ENCODE data around the gene NFX1.

NFX1 gene

DNA sequence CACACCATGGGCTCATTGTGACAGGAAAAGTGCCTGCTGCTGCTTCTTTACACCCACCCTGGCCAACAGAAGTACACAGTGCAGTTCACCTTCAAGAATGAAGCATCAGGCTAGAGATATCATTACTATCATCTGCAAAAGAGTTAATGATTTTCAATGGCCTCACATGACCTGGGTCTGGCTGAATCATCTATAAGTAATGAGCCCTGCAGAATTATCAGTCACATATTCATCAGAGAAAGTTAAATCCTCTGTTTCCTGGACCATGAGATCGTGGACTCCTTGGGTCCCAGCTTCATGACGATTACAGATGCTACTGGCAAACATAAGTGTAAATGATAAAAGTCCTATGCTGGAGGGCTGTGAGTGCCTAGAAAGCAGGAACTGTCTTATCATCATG is 34.1 kb upstream of the NFX1 start:
- DNase-seq (ENCODE audit: low read depth), result no peak
- no peak overlapping the region for H3K4me3 ChIP-seq (ENCODE audit: low read length)
- TF ChIP-seq, protein P1, sequence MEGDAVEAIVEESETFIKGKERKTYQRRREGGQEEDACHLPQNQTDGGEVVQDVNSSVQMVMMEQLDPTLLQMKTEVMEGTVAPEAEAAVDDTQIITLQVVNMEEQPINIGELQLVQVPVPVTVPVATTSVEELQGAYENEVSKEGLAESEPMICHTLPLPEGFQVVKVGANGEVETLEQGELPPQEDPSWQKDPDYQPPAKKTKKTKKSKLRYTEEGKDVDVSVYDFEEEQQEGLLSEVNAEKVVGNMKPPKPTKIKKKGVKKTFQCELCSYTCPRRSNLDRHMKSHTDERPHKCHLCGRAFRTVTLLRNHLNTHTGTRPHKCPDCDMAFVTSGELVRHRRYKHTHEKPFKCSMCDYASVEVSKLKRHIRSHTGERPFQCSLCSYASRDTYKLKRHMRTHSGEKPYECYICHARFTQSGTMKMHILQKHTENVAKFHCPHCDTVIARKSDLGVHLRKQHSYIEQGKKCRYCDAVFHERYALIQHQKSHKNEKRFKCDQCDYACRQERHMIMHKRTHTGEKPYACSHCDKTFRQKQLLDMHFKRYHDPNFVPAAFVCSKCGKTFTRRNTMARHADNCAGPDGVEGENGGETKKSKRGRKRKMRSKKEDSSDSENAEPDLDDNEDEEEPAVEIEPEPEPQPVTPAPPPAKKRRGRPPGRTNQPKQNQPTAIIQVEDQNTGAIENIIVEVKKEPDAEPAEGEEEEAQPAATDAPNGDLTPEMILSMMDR (conservative IDR thresholded peaks at IDR 0.05; ENCODE audit: low read length), result no peak

DNA sequence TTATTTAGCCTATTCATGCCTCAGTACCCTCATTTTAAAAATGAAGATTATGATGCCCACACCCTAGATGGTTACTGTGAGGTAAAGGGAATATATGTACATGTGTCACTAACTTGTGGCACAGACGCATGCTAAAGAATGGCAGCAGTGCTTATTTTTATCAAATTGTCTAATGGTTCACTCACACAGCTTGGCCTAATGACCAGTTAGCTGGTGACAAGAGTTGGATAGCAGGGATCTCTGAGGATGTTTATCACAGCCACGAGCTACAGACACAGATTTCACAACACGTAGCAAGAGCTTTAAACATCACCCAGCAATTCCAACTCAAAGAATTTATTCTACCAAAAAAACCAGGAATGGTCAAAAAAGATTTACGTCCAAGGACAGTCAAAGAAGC is 33.0 kb upstream of the NFX1 start:
- no peak for DNase-seq (ENCODE audit: low read depth)
- no peak overlapping the region for H3K4me3 ChIP-seq (ENCODE audit: low read length)
- TF ChIP-seq, protein P1 (conservative IDR thresholded peaks at IDR 0.05; ENCODE audit: low read length), result no peak

DNA sequence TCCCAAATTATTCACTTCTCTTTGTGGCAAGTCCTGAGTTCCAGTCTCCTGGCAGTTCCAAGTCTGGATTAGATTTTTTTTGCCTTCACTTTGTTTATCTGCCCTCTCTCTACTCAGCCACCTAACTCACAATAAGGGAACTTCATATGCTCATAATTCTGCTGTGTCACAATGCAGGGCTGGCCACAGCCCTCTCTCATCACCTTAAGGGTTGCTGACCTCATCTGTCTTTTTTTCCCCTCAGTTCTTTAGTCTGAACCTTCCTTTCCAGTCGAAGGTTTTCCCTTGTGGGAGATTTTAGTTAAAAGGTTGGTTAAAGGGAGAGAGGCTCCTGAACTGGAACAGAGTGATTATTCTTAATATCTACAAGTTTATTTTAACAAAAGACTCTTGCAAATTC is 29.9 kb upstream of the NFX1 start:
- no peak for DNase-seq (ENCODE audit: low read depth)
- H3K4me3 ChIP-seq (ENCODE audit: low read length), result no peak overlapping the region
- TF ChIP-seq, protein P1 (conservative IDR thresholded peaks at IDR 0.05; ENCODE audit: low read length), result no peak

DNA sequence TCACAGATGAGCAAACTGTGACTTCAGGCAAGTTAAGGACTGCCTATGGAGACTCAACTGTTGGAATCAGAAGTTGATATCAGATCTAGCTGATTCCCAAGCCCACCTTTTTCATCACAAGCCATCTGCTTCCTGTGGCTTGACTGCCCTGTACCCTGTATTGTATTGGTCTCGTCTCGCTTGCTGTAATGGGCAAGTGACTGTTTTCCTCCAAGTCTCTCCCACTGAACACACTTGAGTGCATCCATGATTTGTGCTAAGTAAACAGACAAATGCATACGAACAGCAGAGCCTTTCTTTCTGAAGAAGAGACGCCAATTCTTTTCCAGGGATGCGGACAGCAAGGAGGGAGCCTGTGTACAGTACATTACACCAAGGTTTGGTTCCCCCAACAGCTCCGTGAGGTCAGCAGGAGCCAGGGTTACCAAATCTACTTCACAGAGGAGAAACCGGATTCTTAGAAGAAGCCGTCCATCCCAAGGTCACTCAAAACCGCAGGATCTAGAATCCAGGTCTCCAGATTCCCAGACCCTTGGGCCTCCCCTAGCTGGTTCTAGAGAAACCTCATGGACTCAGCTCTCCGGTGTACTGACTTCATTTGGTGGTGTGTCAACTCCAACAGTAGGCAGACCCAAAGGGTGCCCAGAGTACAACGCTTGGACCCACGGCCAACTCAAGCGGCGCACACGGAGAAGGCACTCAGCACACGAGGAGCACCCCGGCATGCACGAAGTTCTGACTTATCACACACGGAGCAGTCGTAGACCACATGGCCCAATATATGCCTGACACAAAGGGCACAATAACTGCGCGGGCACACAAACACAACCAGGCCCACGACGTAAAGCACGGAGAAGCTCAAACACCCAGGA is 26.9 kb upstream of the NFX1 start:
- TF ChIP-seq, protein P1 (conservative IDR thresholded peaks at IDR 0.05; ENCODE audit: low read length), result no peak
- DNase-seq (ENCODE audit: low read depth), result peak; percentile 27

DNA sequence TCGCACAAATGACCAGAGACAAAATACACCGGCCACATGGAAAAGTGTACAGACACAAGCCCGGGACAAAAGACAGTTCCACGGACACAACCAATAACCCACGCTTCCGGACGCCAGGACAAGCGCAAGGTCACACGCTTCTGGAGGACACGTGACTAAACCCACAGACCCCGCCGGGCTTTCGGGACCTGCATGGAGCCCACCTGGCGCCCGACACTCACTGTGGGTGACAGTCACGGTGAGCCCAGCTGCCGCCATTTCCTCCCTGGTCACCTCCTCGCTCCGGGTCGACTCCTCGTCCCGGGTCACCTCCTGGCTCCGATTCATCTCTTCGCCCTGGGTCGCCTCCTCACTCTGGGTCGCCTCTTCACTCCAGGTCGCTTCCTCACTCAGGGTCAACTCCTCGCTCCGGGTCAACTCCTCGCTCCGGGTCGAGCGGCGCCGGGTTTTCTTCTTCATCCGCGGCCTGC is 26.3 kb upstream of the NFX1 start:
- peak; percentile 4 for DNase-seq (ENCODE audit: low read depth)

More for the DNA sequence above, 26.9 kb upstream of the NFX1 start:
- H3K4me3 ChIP-seq (ENCODE audit: low read length), result peak overlapping the region; percentile 96

DNA sequence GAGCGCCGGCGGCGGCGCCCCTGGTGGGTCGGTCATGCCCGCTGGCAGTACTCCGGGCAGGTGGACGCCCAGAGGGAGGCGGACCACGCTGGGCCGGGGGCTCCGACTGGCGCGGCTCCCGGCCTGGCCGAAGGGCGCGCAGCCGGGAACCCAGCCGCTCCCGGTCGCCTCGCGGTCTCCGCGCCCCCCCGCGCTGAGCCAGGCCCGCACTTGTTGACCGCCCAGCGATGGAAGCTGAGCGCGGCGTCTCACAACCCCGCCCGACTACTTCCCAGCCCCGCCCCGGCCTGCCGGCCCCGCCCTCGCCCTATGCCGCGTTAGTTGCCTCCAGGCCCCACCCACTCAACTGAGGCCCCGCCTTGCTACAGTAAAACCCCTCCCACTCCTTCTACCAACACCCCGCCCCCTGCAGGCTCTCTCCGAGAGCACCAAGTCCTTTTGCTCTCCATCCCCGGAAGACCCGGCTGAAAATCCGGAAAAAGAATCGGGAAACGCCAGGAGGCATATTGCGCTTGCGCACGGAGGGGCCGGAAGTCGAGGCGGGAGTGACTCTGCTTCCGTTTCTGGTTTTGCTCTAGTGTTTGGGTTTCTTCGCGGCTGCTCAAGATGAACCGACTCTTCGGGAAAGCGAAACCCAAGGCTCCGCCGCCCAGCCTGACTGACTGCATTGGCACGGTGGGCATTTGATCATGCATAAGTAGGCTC is 25.7 kb upstream of the NFX1 start, which contains the start of the genes BAG1 and CHMP5:
Gene BAG1 (minus strand): TSS at position 236 of the 705 bp plus-strand sequence.
Gene CHMP5 (plus strand): TSS at position 577 of the 705 bp plus-strand sequence. CDS start 30 bp downstream, at position 607.
- peak within 1 kb of the TSS; percentile 98 for H3K4me3 ChIP-seq (ENCODE audit: low read length)
- DNase-seq (ENCODE audit: low read depth), result peak; percentile 99
- TF ChIP-seq, protein P1 (conservative IDR thresholded peaks at IDR 0.05; ENCODE audit: low read length), result peak; percentile 42

More for the DNA sequence above, 26.3 kb upstream of the NFX1 start:
- TF ChIP-seq, protein P1 (conservative IDR thresholded peaks at IDR 0.05; ENCODE audit: low read length), result no peak
- peak overlapping the region; percentile 96 for H3K4me3 ChIP-seq (ENCODE audit: low read length)

All from AG10803 (cell line).